Ramos (cell line): Measurements from ENCODE around the gene FGD3.
"Not testable (repeated sequence)": the region's sequence is repeated elsewhere in the genome, so short reads cannot be mapped to it uniquely, and the experiment has no call there.

Source experiments
- in situ Hi-C: fragments of 300-500 bp; cut with MboI; formaldehyde crosslinking; loops from one replicate; pipeline ENCODE4 v1.14.3; 2022; ENCODE audit warnings: low sequenced_read_pairs; ENCODE audit not compliant: unreplicated experiment

FGD3 gene

DNA sequence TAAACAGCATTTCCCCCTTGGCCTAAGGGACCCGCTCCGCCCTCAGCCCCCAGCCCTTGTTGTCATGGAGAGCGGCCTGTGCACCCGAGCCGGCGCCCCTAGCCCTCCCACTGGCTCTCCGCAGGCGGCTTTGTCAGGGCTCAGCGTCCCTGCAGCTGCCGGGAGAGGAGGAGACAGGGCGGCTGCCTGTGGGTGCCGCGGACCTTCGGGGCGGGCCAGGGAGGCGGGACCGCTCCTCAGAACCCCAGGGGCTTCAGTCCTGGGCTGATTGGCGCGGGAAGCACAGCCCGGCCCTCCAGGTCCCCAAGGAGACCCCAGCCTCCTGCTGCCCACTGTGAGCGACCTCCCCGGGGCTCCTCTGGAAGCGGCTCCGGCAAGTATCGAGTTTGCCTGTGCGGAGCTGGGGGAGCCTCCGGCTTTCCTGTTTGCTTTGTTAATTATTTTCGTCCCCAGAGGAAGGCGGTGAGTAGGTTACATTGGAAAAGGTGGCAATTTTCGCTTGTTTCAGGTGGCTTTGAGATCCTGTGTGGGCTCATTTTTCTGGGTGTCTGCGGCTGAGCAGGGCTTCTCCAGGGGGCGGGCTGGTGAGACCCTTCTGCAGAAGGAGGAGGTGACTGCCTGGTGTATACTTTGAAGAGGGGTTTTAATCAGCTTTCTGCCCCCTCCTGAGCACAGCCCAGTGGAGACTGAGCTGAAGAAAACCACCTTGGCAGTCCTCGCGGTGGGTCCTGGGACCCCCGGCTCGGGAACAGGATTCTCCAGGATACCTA is at the start of gene FGD3:
FGD3 (plus strand) TSS at position 256 of the 770 bp plus-strand sequence. CDS start 28,734 bp downstream, outside the sequence.
- in situ Hi-C loops = no loop called here

GRCh38 chr9:92905137-92905536 is 42.2 kb upstream of the FGD3 start:
- in situ Hi-C loops = not testable (repeated sequence)

GRCh38 chr9:92911511-92912475 is 35.5 kb upstream of the FGD3 start:
- in situ Hi-C loops = no loop called here

DNA sequence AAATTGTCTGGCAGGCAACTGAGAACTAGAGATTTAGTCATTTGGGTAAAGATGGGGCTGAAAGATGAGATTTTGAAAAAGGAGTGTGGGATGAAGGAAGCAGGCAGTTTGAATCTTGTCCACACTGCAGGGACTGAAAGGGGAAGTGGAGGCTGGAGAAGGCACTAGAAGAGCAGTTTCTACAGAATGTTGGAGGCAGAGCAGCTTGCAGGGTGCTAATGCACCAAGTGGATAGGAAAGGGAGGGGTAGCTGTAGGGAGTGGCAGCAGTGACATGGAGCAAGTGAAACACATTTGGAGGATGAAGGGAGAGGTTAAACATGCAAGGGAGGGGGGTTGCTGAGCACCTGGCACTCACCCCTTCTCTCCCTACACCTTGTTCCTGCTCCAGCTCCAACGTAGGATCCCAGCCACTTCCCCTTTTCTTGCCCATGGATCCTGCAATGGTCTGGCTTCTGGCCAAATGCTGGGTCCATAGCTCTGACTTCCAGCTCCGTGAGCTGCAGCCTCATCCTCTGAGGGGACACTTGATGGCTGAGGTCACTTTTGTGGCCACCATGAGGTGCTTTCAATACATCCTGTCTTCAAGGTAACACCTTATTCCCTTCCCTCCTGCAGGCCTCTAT is 30.0 kb upstream of the FGD3 start:
- in situ Hi-C loops = no loop called here

- in situ Hi-C loops = no loop called here
Measured at GRCh38 chr9:92920437-92920836, 26.9 kb upstream of the FGD3 start.

GRCh38 chr9:92931606-92932005 is 15.7 kb upstream of the FGD3 start:
- in situ Hi-C loops = no loop called here

GRCh38 chr9:92934321-92934720 is 13.0 kb upstream of the FGD3 start:
- in situ Hi-C loops = no loop called here

DNA sequence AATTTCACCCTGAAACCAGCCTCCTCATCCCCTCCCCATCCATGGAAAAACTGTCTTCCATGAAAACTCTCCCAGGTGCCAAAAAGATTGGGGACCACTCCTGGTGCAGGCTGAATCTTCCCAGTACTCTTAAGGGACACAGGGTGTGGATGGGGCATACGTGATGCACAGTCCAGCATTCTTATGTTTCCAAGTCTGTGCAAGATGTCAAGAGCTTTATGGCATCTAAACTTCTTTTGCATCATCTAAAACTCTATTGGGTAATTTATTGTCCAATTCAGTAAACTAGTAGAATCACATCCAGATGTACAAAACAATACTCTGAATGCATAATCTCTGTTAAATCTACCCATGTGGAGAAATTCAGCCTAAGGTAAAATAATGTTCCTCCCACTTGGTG is 9.3 kb upstream of the FGD3 start:
- in situ Hi-C loops = no loop called here

GRCh38 chr9:92941861-92942260 is 5.5 kb upstream of the FGD3 start:
- in situ Hi-C loops = no loop called here

- in situ Hi-C loops = no loop called here
Measured at GRCh38 chr9:92942688-92943616, 4.4 kb upstream of the FGD3 start.

DNA sequence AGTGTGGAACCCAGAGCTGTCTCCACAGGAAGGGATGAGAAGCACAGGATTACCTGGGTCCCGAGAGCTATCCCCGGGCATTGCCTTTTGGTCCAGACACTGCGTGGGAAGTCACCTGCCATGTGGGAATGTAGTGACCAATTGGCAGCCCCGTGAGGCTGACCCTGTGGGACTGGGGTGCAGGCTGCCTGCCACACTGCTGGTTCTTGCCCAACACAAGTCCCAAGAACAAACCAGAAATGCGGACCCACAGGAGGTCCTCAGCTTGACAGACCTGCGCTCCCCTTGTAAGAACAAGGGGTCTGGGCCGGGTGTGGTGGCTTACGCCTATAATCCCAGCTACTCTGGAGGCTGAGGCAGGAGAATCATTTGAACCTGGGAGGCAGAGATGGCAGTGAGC is 2.4 kb upstream of the FGD3 start:
- in situ Hi-C loops = no loop called here

GRCh38 chr9:92945796-92946195 is 1.5 kb upstream of the FGD3 start:
- in situ Hi-C loops = no loop called here

DNA sequence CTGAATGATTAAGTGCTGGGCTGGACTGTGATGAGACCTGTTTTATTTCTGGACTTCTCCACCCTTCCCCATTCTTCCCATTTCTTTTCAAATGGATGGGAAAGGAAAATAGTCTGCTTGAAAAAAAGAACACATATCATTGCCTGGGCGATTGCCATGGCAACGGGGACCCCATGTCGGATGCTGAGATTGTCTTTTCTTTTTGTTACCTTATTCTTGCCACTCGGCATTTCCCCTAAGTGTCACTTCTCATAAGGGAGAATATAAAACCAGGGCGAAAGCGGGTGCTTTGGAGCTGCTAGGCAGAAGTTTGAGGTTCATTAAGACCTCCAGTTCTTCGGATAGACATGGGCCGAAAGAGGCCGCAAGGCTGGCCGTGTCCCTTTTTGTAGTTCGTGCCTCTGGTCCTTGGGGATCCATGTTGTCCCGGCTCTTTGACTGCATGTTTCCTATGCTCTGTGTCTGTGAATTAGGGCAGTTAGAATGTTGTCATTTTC is 763 bp downstream of the FGD3 start:
- in situ Hi-C loops = no loop called here

GRCh38 chr9:92948632-92949031 is 1.3 kb downstream of the FGD3 start:
- in situ Hi-C loops = no loop called here

DNA sequence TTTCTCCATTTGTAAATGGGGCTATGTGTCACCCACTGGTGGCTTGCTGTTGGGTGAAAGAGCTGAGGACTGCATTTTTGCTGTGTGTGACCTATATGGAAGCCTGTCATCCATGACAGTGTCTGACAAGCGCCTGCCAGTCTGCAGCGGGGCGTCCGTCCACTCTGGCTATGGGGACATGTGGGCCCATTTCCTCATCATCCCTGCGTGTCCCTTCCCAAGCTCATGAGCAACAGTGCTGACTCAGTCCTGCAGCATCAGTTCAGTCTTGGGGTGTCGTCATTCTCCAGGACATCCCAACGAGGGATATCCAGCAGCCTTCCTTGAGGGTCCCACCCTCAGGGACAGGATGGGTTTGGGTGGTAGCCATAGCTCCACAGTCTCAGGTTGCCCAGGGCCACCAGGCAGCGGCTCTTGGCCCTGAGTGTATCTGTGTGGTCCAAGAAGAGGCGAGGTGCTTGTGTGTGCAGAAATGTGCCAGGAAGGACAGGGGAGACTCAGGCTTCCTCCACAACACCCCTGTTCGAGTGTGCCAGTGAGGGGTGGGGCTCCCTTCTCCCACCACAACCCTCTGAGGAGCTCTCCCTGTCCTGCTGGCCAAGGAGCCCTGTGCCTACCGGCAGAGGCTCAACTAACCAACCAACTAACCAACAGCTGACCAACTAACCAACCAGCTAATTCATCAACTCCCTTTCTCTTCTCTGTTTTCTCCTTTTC is 2.1 kb downstream of the FGD3 start:
- in situ Hi-C loops = no loop called here

GRCh38 chr9:92950359-92950955 is 3.1 kb downstream of the FGD3 start:
- in situ Hi-C loops = no loop called here

DNA sequence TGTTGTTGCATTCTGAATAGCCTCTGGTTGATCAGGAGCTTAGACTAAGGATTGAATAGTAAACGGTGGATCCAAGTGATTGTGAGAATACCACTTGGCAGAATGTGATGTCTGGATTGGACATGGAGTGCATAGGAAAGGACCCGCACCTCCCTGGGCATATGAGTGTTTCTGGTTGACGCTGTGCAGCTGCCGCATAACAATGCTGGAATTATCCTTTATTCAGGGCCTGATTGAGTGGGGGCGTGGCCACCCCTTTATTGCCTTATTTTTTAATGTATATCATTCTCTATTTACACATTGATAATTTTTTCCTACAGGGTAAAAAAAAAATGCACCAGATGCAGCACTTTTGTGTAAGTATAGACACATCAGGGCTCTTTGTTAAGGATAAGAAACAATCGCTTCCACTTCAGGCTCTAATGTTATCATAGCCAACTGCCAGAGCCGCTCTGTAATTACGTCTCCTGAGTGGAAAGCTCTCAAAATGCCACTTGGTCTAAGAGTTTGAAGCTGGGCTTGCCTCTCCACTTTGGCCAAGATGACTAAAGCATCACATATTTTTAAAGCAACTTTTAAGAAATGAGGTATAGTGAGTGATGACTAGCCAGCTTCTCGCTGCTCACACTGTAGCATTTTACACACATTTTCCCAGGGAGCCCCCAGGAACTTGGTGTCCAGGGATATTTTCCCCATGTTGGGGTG is 5.7 kb downstream of the FGD3 start:
- in situ Hi-C loops = no loop called here
